Measurements from ENCODE around the gene GHRHR. TPM values are rescaled to one million over a fixed set of nuclear protein-coding genes. Genes with fewer than 3 reads are reported as not detected.
A peak's percentile ranks its signal among the peaks of the same experiment; 100 is the strongest.

Gene GHRHR
- total and polyA plus RNA-seq, 11 donors: not detected

DNA sequence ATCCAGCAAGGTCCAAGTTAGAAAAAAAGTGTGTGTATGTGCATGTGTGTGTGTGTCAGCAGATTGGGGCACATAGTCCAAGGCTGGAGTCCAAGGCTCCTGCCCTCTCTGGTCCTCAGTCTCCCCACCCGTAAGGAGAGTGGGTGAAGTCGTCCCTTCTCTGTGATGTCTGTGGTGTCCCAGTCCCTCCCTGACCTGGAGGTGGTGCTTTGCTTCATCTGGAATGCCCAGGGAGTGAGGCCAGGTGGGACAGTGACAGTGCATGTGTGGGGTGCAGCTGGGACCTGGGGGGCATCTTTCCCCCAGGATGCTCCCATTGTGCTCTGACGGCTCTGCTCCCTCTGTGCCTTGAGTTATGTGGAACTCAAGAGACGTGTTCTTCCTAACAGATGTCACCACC lies 34.1 kb upstream of the GHRHR start:
- WGBS, 4 donors: 84 to 90% (median 86%) methylated on average over 3 to 4 of the region's 4 CpGs
- peaks cover 0 to 13% (median 0%) of the 10 kb centered on the region in 12 donors for H3K9me3 ChIP-seq
- no peak for ATAC-seq
- H3K4me3 ChIP-seq: no peak overlapping the region
- DNase-seq: peak in 1 of 5 donors; percentile 13
- no peaks in the 10 kb centered on the region for H3K27me3 ChIP-seq
- H3K4me1 ChIP-seq: peaks cover 0 to 58% (median 27%) of the 10 kb centered on the region in 12 donors
- H3K27ac ChIP-seq: peak overlapping the region in 2 of 12 donors; percentile 8 to 47
- TF ChIP-seq POLR2A (IDR thresholded peaks at IDR 0.05): no peak
- TF ChIP-seq, protein P1, sequence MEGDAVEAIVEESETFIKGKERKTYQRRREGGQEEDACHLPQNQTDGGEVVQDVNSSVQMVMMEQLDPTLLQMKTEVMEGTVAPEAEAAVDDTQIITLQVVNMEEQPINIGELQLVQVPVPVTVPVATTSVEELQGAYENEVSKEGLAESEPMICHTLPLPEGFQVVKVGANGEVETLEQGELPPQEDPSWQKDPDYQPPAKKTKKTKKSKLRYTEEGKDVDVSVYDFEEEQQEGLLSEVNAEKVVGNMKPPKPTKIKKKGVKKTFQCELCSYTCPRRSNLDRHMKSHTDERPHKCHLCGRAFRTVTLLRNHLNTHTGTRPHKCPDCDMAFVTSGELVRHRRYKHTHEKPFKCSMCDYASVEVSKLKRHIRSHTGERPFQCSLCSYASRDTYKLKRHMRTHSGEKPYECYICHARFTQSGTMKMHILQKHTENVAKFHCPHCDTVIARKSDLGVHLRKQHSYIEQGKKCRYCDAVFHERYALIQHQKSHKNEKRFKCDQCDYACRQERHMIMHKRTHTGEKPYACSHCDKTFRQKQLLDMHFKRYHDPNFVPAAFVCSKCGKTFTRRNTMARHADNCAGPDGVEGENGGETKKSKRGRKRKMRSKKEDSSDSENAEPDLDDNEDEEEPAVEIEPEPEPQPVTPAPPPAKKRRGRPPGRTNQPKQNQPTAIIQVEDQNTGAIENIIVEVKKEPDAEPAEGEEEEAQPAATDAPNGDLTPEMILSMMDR (IDR thresholded peaks at IDR 0.05): no peak
- intact Hi-C loops (cut with DNase I): loop anchor here in 2 of 10 donors (5.0 to 10.0 kb wide), 2 partner anchors 57 to 125 kb away; no protein-coding TSS in a partner anchor
- peaks cover 0 to 15% (median 9%) of the 10 kb centered on the region in 9 donors for H3K36me3 ChIP-seq

DNA sequence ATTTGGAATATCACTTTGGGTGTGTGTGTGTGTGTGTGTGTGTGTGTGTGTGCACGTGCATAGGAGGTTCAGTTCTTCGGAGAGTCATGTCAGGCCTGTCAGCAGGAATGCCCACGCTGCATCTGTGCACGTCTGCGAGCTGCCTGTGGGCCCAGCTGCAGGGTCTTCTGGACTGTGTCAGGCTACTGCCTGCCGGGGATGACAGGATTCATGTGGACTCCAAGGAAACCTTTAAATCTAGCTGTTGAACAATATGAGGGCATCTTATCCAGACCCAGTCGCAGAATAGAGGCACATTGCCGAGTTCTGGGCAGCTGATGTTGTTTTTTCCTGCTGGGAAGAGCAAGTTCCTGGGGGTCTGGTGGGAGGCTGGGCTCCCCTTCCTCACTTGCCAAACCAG lies 33.1 kb upstream of the GHRHR start:
- Histone ChIP-seq H3K27me3 (no peaks in the 10 kb centered on the region), H3K36me3 (peaks cover 0 to 6% (median under 1%) of the 10 kb centered on the region in 9 donors), H3K4me3 (no peak overlapping the region), H3K4me1 (peaks cover 0 to 63% (median 29%) of the 10 kb centered on the region in 12 donors), H3K9me3 (peaks cover 0 to 13% (median 0%) of the 10 kb centered on the region in 12 donors), H3K27ac (peak overlapping the region in 11 of 12 donors; percentile 31 to 67 (median 53))
- TF ChIP-seq POLR2A (IDR thresholded peaks at IDR 0.05): no peak
- TF ChIP-seq, protein P1 (IDR thresholded peaks at IDR 0.05): no peak
- DNase-seq (peak in 3 of 5 donors; percentile 51 to 77 (median 59)), ATAC-seq (peak; percentile 55 to 70 (median 62))
- intact Hi-C loops (cut with DNase I): loop anchor here in 2 of 10 donors (5.0 to 10.0 kb wide), 2 partner anchors 58 to 126 kb away; no protein-coding TSS in a partner anchor
- WGBS, 4 donors: 11 to 29% (median 24%) methylated on average over 4 to 8 of the region's 8 CpGs

DNA sequence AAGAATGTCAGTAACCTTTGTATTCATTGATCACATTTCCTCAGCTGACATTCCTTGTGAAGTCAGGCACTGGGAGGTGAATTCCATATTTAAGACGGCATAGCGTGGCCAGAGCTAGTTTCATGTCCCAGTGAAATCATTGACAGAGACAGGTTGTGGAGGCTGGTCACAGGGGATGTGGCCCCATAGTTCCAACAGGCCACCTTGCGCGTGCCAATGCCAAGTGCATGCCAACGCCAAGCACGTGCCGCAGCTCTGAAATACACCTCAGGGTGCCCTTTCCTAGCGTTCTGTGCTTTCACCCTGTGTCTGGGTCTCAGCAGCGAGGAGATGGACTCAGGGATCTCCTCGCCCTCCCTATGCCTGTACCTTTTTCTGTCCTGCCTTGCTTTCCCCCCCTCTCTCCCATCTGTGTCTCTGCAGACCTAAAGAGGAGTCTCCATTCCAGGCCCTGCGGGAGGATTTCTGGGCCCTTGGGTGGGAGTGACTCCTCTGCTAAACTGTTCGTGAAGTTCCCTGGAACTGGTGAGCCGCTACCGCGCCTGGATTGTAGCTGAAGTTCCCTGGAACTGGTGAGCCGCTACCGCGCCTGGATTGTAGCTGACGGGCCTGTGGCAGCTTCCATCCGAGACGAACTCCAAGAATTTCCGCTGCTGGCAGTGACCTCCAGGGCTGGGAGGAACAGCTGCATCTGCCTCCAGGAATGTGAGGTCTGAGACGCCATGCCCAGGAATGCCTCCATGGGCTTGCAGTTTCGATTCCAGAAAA lies 32.4 kb upstream of the GHRHR start:
- WGBS, 4 donors: 38 to 61% (median 48%) methylated on average over 11 to 24 of the region's 24 CpGs
- peaks cover 0 to 13% (median 0%) of the 10 kb centered on the region in 12 donors for H3K9me3 ChIP-seq
- DNase-seq: peak in 4 of 5 donors; percentile 47 to 76 (median 56)
- peak overlapping the region in 11 of 12 donors; percentile 42 to 67 (median 58) for H3K27ac ChIP-seq
- intact Hi-C loops (cut with DNase I): loop anchor here in 2 of 10 donors (5.0 to 10.0 kb wide), 2 partner anchors 59 to 127 kb away; no protein-coding TSS in a partner anchor
- peaks cover 0 to 56% (median 29%) of the 10 kb centered on the region in 12 donors for H3K4me1 ChIP-seq
- TF ChIP-seq, protein P1 (IDR thresholded peaks at IDR 0.05): no peak
- TF ChIP-seq POLR2A (IDR thresholded peaks at IDR 0.05): no peak
- peaks cover 0 to 3% (median 0%) of the 10 kb centered on the region in 9 donors for H3K36me3 ChIP-seq
- H3K27me3 ChIP-seq: no peaks in the 10 kb centered on the region
- peak; percentile 2 to 51 (median 29) for ATAC-seq
- H3K4me3 ChIP-seq: peak overlapping the region in 1 of 12 donors; percentile 4

Measured in heart left ventricle (tissue), 16 donors.